Stimulated activated CD8-positive, alpha-beta memory T cell treated with anti-CD3 and anti-CD28 coated beads, Interleukin-12 subunit alpha, Interleukin-12 subunit beta, amount 100 ng/mL, for 24 hours (primary cell): ENCODE data around the gene SLC16A12.

ENCODE experiments used
- DNase-seq: peaks from one replicate; pipeline ENCODE4 v3.0.0-alpha.2; 2020; ENCODE audit errors: extremely low read depth

Gene SLC16A12, protein sequence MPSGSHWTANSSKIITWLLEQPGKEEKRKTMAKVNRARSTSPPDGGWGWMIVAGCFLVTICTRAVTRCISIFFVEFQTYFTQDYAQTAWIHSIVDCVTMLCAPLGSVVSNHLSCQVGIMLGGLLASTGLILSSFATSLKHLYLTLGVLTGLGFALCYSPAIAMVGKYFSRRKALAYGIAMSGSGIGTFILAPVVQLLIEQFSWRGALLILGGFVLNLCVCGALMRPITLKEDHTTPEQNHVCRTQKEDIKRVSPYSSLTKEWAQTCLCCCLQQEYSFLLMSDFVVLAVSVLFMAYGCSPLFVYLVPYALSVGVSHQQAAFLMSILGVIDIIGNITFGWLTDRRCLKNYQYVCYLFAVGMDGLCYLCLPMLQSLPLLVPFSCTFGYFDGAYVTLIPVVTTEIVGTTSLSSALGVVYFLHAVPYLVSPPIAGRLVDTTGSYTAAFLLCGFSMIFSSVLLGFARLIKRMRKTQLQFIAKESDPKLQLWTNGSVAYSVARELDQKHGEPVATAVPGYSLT

GRCh38 chr10:89535171-89536012 lies at the start of gene SLC16A12:
SLC16A12 (minus strand) TSS chr10:89535594; CDS start chr10:89462578, 73,016 bp downstream.
- no peak for DNase-seq

DNA sequence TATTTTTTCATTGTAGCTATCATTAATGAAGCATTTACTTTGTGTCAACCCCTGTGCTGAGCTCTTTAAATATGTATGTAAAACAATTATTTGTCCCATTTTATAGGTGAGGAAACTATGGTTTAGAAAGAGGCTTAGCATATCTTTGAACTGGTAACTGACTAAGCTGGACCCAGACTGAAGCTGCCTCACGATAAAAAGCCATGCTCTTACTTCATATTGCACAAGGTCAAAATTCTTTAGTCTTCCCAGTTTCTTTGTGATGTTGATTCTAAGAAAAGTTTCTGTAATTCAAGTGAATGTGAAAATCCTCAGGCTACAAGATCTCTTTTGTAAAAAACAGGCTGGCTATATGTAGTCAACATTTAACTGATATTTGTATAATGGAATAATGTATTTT lies 46.6 kb upstream of the SLC16A12 start:
- no peak for DNase-seq

DNA sequence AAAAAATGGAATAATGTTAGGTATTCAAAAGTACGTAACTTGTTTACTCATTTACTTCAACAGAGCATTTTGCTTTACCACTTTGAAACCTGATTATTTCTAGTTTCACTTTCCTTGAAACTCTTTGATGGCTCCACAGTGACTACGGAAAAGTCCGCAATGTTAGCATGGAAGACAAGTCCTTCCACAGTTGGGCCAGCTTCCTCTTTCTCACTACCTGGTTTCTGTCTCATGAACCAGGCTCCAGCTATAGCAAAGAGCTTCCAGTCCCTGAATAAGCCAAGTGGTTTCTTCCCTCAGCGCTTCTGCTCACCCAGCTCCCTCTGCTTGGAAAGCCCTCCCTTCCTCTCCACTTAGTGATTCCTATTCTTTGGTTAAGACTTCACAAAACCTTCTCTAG lies 44.8 kb upstream of the SLC16A12 start:
- no peak for DNase-seq

GRCh38 chr10:89576696-89577095 lies 41.3 kb upstream of the SLC16A12 start:
- DNase-seq = no peak

DNA sequence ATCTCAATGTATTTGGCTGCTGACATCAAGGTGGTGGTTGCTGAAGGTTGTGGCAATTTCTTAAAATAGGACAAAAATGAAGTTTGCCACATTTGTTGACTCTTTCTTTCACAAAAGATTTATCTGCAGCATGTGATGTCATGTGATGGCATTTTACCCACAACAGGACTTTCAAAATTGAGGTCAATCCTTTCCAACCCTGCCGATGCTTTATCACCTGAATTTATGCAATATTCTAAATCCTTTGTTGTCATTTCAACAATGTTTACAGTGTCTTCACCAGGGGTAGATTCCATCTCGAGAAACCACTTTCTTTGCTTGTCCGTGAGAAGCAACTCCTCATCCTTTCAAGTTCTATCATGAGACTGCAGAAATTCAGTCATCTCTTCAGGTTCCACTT lies 40.6 kb upstream of the SLC16A12 start:
- no peak for DNase-seq

GRCh38 chr10:89575031-89575430 lies 39.6 kb upstream of the SLC16A12 start:
- DNase-seq = no peak

DNA sequence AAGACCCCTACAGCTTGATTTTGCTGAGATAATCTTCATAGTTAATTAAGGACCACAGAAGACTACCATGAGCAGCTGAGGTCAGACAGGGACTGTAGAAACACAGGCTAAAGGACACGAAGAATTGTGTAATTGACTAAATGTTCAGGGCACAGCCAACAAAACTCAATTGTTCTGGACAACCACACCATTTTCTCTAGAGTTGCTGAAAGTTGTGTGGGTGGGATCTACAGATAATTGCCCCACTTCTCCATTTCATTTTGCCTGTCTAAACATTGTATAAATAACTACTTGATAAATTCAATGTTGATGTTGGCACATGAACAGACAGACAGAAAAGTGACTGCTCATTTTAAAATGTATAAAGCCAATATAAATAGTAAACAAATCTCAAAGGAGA lies 39.0 kb upstream of the SLC16A12 start:
- no peak for DNase-seq

GRCh38 chr10:89567576-89568245 lies 32.3 kb upstream of the SLC16A12 start:
- DNase-seq = no peak

GRCh38 chr10:89566992-89567391 lies 31.6 kb upstream of the SLC16A12 start:
- DNase-seq = no peak

DNA sequence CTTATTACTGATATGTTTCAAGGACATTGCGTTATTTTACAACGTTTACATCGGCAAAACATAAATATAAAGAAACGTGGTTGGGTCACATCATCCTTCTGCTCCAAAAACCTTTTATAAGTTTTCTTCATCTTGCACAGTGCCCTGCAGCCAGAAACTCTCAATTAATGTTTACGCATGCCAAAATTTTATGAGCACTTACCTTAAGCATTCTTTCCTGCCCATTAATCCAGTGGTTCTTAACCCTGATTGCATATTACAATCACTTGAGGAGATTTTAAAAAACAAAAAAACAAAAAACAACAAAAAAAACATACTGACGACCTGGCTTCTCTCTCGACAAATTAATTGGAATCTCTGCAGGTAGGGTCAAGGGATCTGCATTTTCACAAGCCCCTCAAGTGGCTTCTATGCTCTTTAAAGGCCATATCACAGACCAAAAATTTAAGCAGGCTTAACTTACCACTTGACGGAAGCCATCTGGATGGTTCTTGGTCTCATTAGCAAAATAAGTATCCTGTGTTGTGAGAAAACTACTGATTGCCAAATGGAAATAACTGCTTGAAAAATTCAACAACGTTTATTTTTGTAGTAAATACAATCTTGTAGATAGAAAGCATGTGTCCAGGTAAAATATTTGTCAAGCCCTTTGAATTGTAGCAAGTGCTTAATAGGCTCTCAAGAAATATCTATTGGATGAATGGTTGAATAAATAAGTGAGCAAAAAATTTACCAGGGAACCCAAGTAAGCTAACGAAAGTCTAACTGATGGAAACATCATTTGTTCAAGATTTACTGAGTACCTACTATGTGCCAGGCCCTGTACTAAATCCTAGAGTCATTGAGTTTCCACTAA lies 30.9 kb upstream of the SLC16A12 start:
- no peak for DNase-seq

DNA sequence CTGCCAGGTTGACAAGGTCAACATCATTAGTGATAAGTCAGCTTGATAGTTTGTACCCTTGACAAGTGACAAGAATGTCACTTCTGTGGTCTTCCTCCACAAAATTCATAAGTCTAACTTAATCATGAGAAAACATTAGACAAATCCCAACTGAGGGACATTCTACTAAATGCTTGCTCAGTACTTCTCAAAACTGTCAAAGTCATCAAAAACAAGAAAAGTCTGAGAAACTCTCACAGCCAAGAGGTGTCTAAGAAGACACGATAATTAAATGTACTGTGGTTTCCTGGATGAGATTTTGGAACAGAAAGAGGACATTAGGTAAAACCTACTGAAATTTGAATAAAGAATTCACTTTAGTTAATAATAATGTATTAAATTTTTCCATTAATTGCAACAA lies 29.8 kb upstream of the SLC16A12 start:
- DNase-seq = no peak

- no peak for DNase-seq
Measured at GRCh38 chr10:89563861-89564478, 28.6 kb upstream of the SLC16A12 start.

GRCh38 chr10:89563311-89563710 lies 27.9 kb upstream of the SLC16A12 start:
- DNase-seq = no peak

DNA sequence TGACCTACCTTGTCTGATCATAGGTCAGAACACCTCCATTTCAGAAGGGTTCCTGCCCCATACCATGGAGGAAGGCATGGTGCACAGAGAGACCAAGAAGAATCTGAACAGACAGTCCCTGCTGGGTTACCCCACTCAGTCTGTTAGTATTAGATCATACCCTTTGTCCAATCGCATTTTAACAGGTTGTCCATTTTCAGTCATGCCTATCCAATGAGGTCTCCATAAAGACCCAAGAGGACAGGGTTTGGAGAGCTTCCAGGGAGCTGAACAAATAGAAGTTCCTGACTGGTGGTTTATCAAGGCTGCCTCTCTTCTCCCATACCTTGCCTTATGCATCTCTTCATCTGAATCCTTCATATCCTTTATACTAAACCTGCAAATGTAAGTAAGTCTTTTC lies 21.2 kb upstream of the SLC16A12 start:
- DNase-seq = no peak

GRCh38 chr10:89555688-89556445 lies 20.5 kb upstream of the SLC16A12 start:
- no peak for DNase-seq

- no peak for DNase-seq
Measured at GRCh38 chr10:89554433-89554832, 19.0 kb upstream of the SLC16A12 start.

DNA sequence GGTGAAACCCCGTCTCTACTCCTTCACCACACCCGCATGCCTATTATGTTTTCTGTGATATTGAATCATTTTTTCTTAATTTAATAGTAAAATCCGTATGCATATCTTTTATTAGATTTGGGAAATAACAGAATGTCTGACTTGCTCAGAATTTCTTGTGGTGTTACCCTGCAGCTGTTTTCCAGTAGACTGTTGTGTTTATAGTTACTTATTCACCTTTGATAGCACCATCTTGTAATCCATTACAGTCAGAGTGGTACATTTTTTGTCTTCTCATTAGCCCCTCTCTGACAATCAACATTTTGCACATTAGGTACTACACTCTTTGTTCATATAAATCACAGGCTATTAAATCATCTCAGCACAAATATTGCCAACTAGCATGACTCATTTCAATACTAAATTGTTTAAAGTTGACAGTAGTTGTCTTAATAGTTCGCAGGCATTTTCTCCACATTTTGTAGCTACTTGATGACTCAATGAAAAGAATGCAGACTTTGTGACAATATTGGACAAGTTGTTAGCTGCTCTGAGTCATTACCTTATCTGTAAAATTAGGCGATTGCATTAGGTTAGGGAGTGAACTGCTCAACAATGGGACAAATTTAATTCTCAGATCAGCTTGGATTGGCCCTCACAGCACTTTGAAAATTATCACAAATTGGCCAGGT lies 17.8 kb upstream of the SLC16A12 start:
- DNase-seq = no peak

GRCh38 chr10:89552213-89552612 lies 16.8 kb upstream of the SLC16A12 start:
- no peak for DNase-seq

- DNase-seq = no peak
Measured at GRCh38 chr10:89550509-89550908, 15.1 kb upstream of the SLC16A12 start.
